GM21526 (cell line): Measurements from ENCODE around the gene PITPNM1.

Experiments used
- ATAC-seq: cut with Tn5 transposase; IDR thresholded peaks from one replicate; pipeline ENCODE4 v1.9.1; 2021; ENCODE audit warnings: moderate library complexity; ENCODE audit not compliant: unreplicated experiment, low FRiP score

PITPNM1 gene

DNA sequence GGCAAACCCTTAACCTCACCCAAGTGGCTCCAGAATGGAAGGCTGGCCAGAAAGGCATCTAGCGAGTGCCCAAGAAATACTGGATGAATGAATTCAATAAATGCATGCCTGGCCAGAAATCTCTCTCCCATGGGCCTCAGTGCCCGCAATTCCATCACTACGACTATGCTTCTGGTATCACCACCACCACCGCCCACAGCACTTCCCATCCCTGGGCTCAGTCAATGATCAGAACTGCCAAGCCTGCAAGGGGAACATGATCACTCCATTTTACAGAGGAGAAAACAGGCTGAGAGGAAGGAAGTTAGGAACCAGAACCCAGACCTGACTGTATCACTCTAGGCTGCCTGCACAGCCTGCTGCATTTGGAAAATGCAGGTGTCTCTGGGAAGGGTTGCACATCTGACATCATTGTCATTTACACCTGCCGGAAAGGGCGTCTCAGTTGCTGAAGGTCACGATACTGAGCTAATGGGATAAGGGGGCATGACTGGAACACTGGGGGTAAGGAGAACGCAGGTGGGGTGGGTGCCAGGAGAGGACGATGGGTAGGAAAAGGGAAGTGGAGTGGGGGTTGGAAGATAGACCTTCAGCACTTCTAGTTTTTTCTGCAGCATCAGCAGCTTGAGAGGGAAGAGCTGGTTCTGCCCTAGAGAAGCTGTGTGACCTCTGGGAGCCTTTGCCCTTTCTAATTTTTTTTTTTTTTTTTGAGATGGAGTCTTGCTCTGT, 55.9 kb downstream of the PITPNM1 start:
- no peak for ATAC-seq

GRCh38 chr11:67448220-67448609, 56.9 kb downstream of the PITPNM1 start:
- ATAC-seq, result no peak

DNA sequence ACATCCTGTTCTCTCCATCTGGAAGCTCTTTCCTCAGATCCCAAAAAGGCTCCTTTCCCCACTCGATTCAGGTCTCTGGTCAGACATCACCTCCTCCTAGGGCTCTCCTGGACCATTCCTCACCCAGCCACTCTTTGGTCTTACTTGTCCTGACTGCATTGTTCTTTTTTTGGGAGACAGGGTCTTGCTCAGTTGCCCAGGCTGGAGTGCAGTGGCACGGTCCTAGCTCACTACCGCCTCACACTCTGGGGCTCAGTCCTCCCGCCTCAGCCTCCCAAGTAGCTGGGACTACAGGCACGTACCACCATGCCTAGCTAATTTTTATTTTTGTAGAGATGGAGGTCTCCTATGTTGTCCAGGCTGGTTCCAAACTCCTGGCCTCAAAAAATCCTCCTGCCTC, 59.6 kb downstream of the PITPNM1 start:
- no peak for ATAC-seq

- ATAC-seq, result no peak
These were observed 62.4 kb downstream of the PITPNM1 start for GRCh38 chr11:67442504-67443404.
